Neural progenitor cell (in vitro differentiated cells): Measurements from ENCODE around the gene AQP3.

ENCODE experiments used
- EZH2 ChIP-seq: fragments of 200-600 bp; sonication (generic); IDR thresholded peaks from 2 replicates; pipeline ENCODE4 v1.6.1; 2017; ENCODE audit warnings: antibody characterized with exemption, mild to moderate bottlenecking, moderate library complexity
- EZH2phosphoT487 ChIP-seq: fragments of 200-600 bp; sonication (generic); IDR thresholded peaks from 2 replicates; pipeline ENCODE4 v1.6.1; 2017; ENCODE audit warnings: antibody characterized with exemption
- TF ChIP-seq, protein P1 (sequence below): fragments of 200-600 bp; sonication (generic); IDR thresholded peaks from 2 replicates; pipeline ENCODE4 v1.5.1; 2017; ENCODE audit warnings: antibody characterized with exemption, mild to moderate bottlenecking

DNA sequence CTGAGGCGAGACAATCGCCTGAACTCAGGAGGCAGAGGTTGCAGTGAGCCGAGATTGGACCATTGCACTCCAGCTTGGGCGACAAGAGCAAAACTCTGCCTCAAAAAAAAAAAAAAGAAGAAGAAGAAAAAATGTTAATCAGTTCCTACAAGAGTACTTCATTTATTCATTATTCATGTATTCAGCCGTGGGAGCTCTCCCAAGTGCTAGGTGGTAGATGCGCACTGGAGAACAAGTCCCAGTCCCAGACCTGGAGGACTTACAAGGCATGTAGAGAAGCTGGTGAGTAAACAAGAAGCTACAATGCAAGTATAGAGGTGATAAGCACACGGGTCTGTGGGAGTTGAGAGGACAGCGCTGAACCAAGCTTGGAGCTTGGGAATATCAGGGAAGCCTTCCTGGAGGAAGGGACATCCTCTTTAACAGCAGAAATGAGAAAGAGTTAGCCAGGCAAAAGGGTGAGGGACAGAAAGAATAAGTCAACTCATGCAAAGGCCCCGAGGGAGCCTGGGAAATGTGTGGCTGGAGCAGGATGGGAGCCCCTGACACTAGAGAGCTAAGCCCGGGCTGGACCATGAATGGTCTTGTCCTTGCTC is 27.6 kb downstream of the AQP3 start:
- TF ChIP-seq, protein P1, sequence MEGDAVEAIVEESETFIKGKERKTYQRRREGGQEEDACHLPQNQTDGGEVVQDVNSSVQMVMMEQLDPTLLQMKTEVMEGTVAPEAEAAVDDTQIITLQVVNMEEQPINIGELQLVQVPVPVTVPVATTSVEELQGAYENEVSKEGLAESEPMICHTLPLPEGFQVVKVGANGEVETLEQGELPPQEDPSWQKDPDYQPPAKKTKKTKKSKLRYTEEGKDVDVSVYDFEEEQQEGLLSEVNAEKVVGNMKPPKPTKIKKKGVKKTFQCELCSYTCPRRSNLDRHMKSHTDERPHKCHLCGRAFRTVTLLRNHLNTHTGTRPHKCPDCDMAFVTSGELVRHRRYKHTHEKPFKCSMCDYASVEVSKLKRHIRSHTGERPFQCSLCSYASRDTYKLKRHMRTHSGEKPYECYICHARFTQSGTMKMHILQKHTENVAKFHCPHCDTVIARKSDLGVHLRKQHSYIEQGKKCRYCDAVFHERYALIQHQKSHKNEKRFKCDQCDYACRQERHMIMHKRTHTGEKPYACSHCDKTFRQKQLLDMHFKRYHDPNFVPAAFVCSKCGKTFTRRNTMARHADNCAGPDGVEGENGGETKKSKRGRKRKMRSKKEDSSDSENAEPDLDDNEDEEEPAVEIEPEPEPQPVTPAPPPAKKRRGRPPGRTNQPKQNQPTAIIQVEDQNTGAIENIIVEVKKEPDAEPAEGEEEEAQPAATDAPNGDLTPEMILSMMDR: no peak
- TF ChIP-seq EZH2 (no peak), EZH2phosphoT487 (no peak)
